HepG2 (cell line): ENCODE data around the gene CEP131. TPM values are rescaled to one million over a fixed set of nuclear protein-coding genes. Genes with fewer than 3 reads are reported as not detected.

Experiments used
- ATF3 ChIP-seq: sonication (generic); formaldehyde crosslinking; IDR thresholded peaks from 2 replicates; pipeline ENCODE4 v1.4.0; 2020; ENCODE audit warnings: missing genetic modification reagents
- BRCA1 ChIP-seq: sonication (generic); formaldehyde crosslinking; IDR thresholded peaks from 2 replicates; pipeline ENCODE4 v1.4.0; 2020; ENCODE audit warnings: missing genetic modification reagents
- FOXM1 ChIP-seq: sonication (generic); formaldehyde crosslinking; IDR thresholded peaks from 2 replicates; pipeline ENCODE4 v1.5.0; 2020; ENCODE audit warnings: missing genetic modification reagents
- HNF4A ChIP-seq: sonication (generic); formaldehyde crosslinking; IDR thresholded peaks from 2 replicates; pipeline ENCODE4 v1.4.0; 2020; ENCODE audit warnings: missing genetic modification reagents
- MXD4 ChIP-seq: IDR thresholded peaks from 2 replicates; pipeline ENCODE4 v1.6.1; 2016; ENCODE audit warnings: mild to moderate bottlenecking, missing biosample characterization, missing genetic modification reagents
- NFAT5 ChIP-seq: sonication (generic); formaldehyde crosslinking; IDR thresholded peaks from 2 replicates; pipeline ENCODE4 v1.4.0; 2020; ENCODE audit warnings: missing genetic modification reagents
- PHF21A ChIP-seq: sonication (generic); formaldehyde crosslinking; IDR thresholded peaks from 2 replicates; pipeline ENCODE4 v1.5.0; 2020; ENCODE audit warnings: mild to moderate bottlenecking, missing genetic modification reagents
- ZBTB40 ChIP-seq, 2 experiments: fragments of 450-650 bp in 1 of 2; sonication (generic) in 1 of 2; formaldehyde crosslinking in 1 of 2; IDR thresholded peaks; 2 replicates each; pipeline versions ENCODE4 v1.6.1 to v1.8.0; 2016 to 2022; ENCODE audit warnings: antibody characterized with exemption in 1 of 2, mild to moderate bottlenecking in 1 of 2, missing genetic modification reagents in 1 of 2
- ZNF552 ChIP-seq: sonication (generic); formaldehyde crosslinking; IDR thresholded peaks from 2 replicates; pipeline ENCODE4 v1.9.0; 2022; ENCODE audit warnings: missing genetic modification reagents, mild to moderate bottlenecking, borderline replicate concordance
- ZNF563 ChIP-seq: sonication (generic); formaldehyde crosslinking; IDR thresholded peaks from 2 replicates; pipeline ENCODE4 v1.8.0; 2022; ENCODE audit warnings: mild to moderate bottlenecking, moderate library complexity, missing genetic modification reagents
- ZNF768 ChIP-seq: sonication (generic); formaldehyde crosslinking; IDR thresholded peaks from 2 replicates; pipeline ENCODE4 v1.4.0; 2020; ENCODE audit warnings: missing genetic modification reagents
- ZNF775 ChIP-seq: sonication (generic); formaldehyde crosslinking; IDR thresholded peaks from 2 replicates; pipeline ENCODE4 v1.4.0; 2020; ENCODE audit warnings: missing genetic modification reagents, mild to moderate bottlenecking, moderate library complexity, borderline replicate concordance
- ZNF780A ChIP-seq: sonication (generic); formaldehyde crosslinking; IDR thresholded peaks from 2 replicates; pipeline ENCODE4 v1.8.0; 2022; ENCODE audit warnings: mild to moderate bottlenecking, missing genetic modification reagents, moderate library complexity
- polyA plus RNA-seq, 8 experiments: library from polyadenylated mRNA; depleted of rRNA in 3 of 8; stranded (reverse) in 7 of 8; unstranded in 1 of 8; fragments of >200 nt; fragmentation: Illumina TruSeq in 4 of 8; extraction: Trizol in 4 of 8; gene quantifications; 2 replicates each; pipeline versions ENCODE4 v1.2.1 to v1.2.3, GENCODE V29; 2011 to 2016; ENCODE audit warnings: low read depth in 4 of 8, missing spikeins in 1 of 8, mixed read lengths in 1 of 8; ENCODE audit not compliant: insufficient read depth in 1 of 8
- total RNA-seq, 5 experiments: library from RNA; depleted of rRNA; stranded (reverse); fragments of >200 nt; fragmentation: Illumina TruSeq; extraction: Trizol; gene quantifications; 2 replicates each; pipeline ENCODE4 v1.2.3, GENCODE V29; 2016; ENCODE audit warnings: low read depth in 1 of 5

The CEP131 gene
- total and polyA plus RNA-seq, 2 of the 13 experiments (the other 11 are each of a cell fraction or from before 2014, with no cell fraction given) = 5.0 to 16.8 TPM

GRCh38 chr17:81238815-81239713, 16.3 kb upstream of the CEP131 start, which contains the start of the genes NDUFAF8 and TEPSIN (continued):
- peak; percentile 80; the same call in 1 of the 2 replicates for TF ChIP-seq NFAT5 (CRISPR knock-in tag)
- 0 out of 2 replicates have a peak, but pooled peaks have one; percentile 22 for TF ChIP-seq ATF3 (CRISPR knock-in tag)
- peak; percentile 85; the same call in 1 of the 2 replicates for TF ChIP-seq MXD4 (CRISPR knock-in tag)
- no peak for TF ChIP-seq ZNF552 (CRISPR knock-in tag)
- peak; percentile 77; the same call in 1 of the 2 replicates for TF ChIP-seq ZNF768
- no peak for TF ChIP-seq HNF4A (CRISPR knock-in tag)
- TF ChIP-seq PHF21A (CRISPR knock-in tag) = peak; percentile 43; the same call in 1 of the 2 replicates
- TF ChIP-seq FOXM1 = 0 out of 2 replicates have a peak, but pooled peaks have one; percentile 43
- no peak for TF ChIP-seq ZNF775 (CRISPR knock-in tag)
- TF ChIP-seq ZBTB40 (IDR thresholded peaks at IDR 0.05) = no peak
- TF ChIP-seq ZBTB40 (CRISPR knock-in tag; IDR thresholded peaks at IDR 0.05) = 0 out of 2 replicates have a peak, but pooled peaks have one; percentile 31
- peak; percentile 56; the same call in 1 of the 2 replicates for TF ChIP-seq ZNF563 (CRISPR knock-in tag)
- TF ChIP-seq BRCA1 (CRISPR knock-in tag) = no peak
- no peak for TF ChIP-seq ZNF780A (CRISPR knock-in tag)
